PC-9 (cell line): ENCODE data around the gene NMB. TPM values are rescaled to one million over a fixed set of nuclear protein-coding genes. Genes with fewer than 3 reads are reported as not detected.

ENCODE experiments used
- BruUV-seq: library from RNA; stranded (reverse); fragments of 400-500 nt; replicated peaks from 2 replicates; lab custom pipeline; 2021; lab: Mats Ljungman, UMichigan
- CTCF ChIA-PET: fragments of 300-600 bp; sonication (Branson Sonifier 250); formaldehyde crosslinking; loops from one replicate; lab custom pipeline; 2022; ENCODE audit warnings: antibody characterized with exemption; lab: Charles Lee
- POLR2A ChIA-PET: fragments of 300-600 bp; sonication (Branson Sonifier 250); formaldehyde crosslinking; loops from one replicate; lab custom pipeline; 2022; ENCODE audit warnings: antibody characterized with exemption; ENCODE audit not compliant: unreplicated experiment; lab: Charles Lee
- DNase-seq, 2 experiments: peaks; one replicate each; pipeline versions ENCODE4 v3.0.0 to v3.0.0-alpha.2; 2015 to 2022; ENCODE audit warnings: mixed read lengths in 1 of 2
- H2AFZ ChIP-seq: fragments of 200-600 bp; sonication (generic); 2 replicates; pipeline ENCODE4 v1.8.1; 2017; ENCODE audit warnings: antibody characterized with exemption
- H3F3A ChIP-seq: fragments of 200-600 bp; sonication (generic); 2 replicates; pipeline ENCODE4 v1.8.1; 2017; ENCODE audit warnings: antibody characterized with exemption, mild to moderate bottlenecking, low read depth; ENCODE audit not compliant: insufficient read depth
- H3K27ac ChIP-seq: fragments of 200-600 bp; sonication (generic); 2 replicates; pipeline ENCODE4 v1.6.1; 2016; ENCODE audit warnings: mixed run types
- H3K27me3 ChIP-seq: fragments of 200-600 bp; sonication (generic); 2 replicates; pipeline ENCODE4 v1.6.1; 2016; ENCODE audit warnings: low read depth, mixed run types; ENCODE audit not compliant: insufficient read depth
- H3K36me3 ChIP-seq: fragments of 200-600 bp; sonication (generic); 2 replicates; pipeline ENCODE4 v1.6.1; 2016; ENCODE audit warnings: low read depth, mixed run types
- H3K4me1 ChIP-seq: fragments of 200-600 bp; sonication (generic); replicated peaks from 2 replicates; pipeline ENCODE4 v1.6.1; 2016; ENCODE audit warnings: mixed run types; ENCODE audit not compliant: insufficient read depth
- H3K4me2 ChIP-seq: fragments of 200-600 bp; sonication (generic); 2 replicates; pipeline ENCODE4 v1.6.1; 2017; ENCODE audit warnings: mixed run types
- H3K4me3 ChIP-seq: fragments of 200-600 bp; sonication (generic); 2 replicates; pipeline ENCODE4 v1.6.1; 2016; ENCODE audit warnings: mixed run types
- H3K79me2 ChIP-seq: fragments of 200-600 bp; sonication (generic); 2 replicates; pipeline ENCODE4 v1.6.1; 2017; ENCODE audit warnings: low read depth, mixed run types
- H3K9me2 ChIP-seq: fragments of 200-600 bp; sonication (generic); 2 replicates; pipeline ENCODE4 v1.8.1; 2017; ENCODE audit warnings: mild to moderate bottlenecking; ENCODE audit not compliant: insufficient read depth
- H3K9me3 ChIP-seq: fragments of 200-600 bp; sonication (generic); 2 replicates; pipeline ENCODE4 v1.8.1; 2016; ENCODE audit warnings: low read depth; ENCODE audit not compliant: insufficient read depth
- H4K20me1 ChIP-seq: fragments of 200-600 bp; sonication (generic); 2 replicates; pipeline ENCODE4 v1.8.1; 2017; ENCODE audit not compliant: insufficient read depth
- CTCF ChIP-seq: fragments of 200-600 bp; sonication (generic); conservative IDR thresholded peaks from 2 replicates; pipeline ENCODE4 v1.6.1; 2017; ENCODE audit warnings: mixed run types, antibody characterized with exemption, mild to moderate bottlenecking, moderate library complexity
- EZH2 ChIP-seq: fragments of 200-600 bp; sonication (generic); IDR thresholded peaks from 2 replicates; pipeline ENCODE4 v1.8.0; 2017; ENCODE audit warnings: antibody characterized with exemption, low read depth
- intact Hi-C: fragments of 100-400 bp; cut with micrococcal nuclease; formaldehyde crosslinking; loops from one replicate; pipeline ENCODE4 v1.10.0; 2022; ENCODE audit not compliant: unreplicated experiment
- total RNA-seq: library from RNA; stranded (reverse); gene quantifications from 2 replicates; pipeline ENCODE4 v1.2.3, GENCODE V29; 2021

NMB gene
- total RNA-seq, 1 experiment from 2014 or later = 77.1 TPM

GRCh38 chr15:84684092-84684491 is 26.1 kb upstream of the NMB start:
- Histone ChIP-seq H2AFZ (no peak overlapping the region), H3K4me1 (peaks cover 19% of the 10 kb centered on the region)

GRCh38 chr15:84681831-84682230 is 23.8 kb upstream of the NMB start:
- Histone ChIP-seq H3K27ac (no peak overlapping the region), H3K27me3 (no peaks in the 10 kb centered on the region), H3K36me3 (peaks cover 10% of the 10 kb centered on the region), H3K4me1 (peaks cover 19% of the 10 kb centered on the region), H3F3A (peaks cover 33% of the 10 kb centered on the region), H4K20me1 (no peaks in the 10 kb centered on the region), H3K79me2 (peaks cover 22% of the 10 kb centered on the region; the same call in 1 of the 2 replicates), H3K9me2 (no peaks in the 10 kb centered on the region), H3K4me2 (no peak overlapping the region), H2AFZ (no peak overlapping the region), H3K4me3 (no peak overlapping the region), H3K9me3 (no peaks in the 10 kb centered on the region)
- no peak for TF ChIP-seq EZH2
- TF ChIP-seq CTCF = no peak
- DNase-seq = no peak
- ChIA-PET CTCF (no interaction called here), POLR2A (no interaction called here)
- BruUV-seq = no TSS peak
- intact Hi-C loops = no loop called here

More at GRCh38 chr15:84684092-84684491, 26.1 kb upstream of the NMB start:
- ChIA-PET CTCF (no interaction called here), POLR2A (no interaction called here)
- Histone ChIP-seq H3K27me3 (no peaks in the 10 kb centered on the region), H3K4me3 (no peak overlapping the region), H3K27ac (no peak overlapping the region), H3K79me2 (peaks cover 22% of the 10 kb centered on the region; the same call in 1 of the 2 replicates), H3F3A (peaks cover 40% of the 10 kb centered on the region), H4K20me1 (no peaks in the 10 kb centered on the region), H3K9me3 (no peaks in the 10 kb centered on the region), H3K4me2 (no peak overlapping the region), H3K9me2 (no peaks in the 10 kb centered on the region), H3K36me3 (peaks cover 21% of the 10 kb centered on the region)
- intact Hi-C loops = no loop called here
- DNase-seq = no peak
- no peak for TF ChIP-seq EZH2
- no peak for TF ChIP-seq CTCF
- no TSS peak for BruUV-seq

GRCh38 chr15:84671211-84671610 is 13.2 kb upstream of the NMB start:
- Histone ChIP-seq H3K9me2 (no peaks in the 10 kb centered on the region), H3K27ac (no peak overlapping the region), H3K27me3 (no peaks in the 10 kb centered on the region), H3K36me3 (peaks cover 39% of the 10 kb centered on the region), H3K4me2 (no peak overlapping the region), H3F3A (peaks cover 20% of the 10 kb centered on the region), H3K4me1 (no peaks in the 10 kb centered on the region), H3K79me2 (0 out of 2 replicates have a peak, but pooled peaks cover 5% of the 10 kb centered on the region), H3K9me3 (no peaks in the 10 kb centered on the region), H4K20me1 (no peaks in the 10 kb centered on the region), H3K4me3 (no peak overlapping the region), H2AFZ (no peak overlapping the region)
- ChIA-PET CTCF (no interaction called here), POLR2A (interaction anchor here (0.6 kb wide), 1 partner anchor 29 kb away, joined by 5 read pairs; no protein-coding TSS in a partner anchor)
- DNase-seq = no peak
- TF ChIP-seq CTCF (no peak), EZH2 (no peak)
- intact Hi-C loops = no loop called here
- no TSS peak for BruUV-seq
